A673 (cell line): ENCODE results near the gene ACKR1. TPM values are rescaled to one million over a fixed set of nuclear protein-coding genes. Genes with fewer than 3 reads are reported as not detected.

ENCODE experiments used
- BruUV-seq: library from RNA; stranded (reverse); fragments of 400-500 nt; replicated peaks from 2 replicates; lab custom pipeline; 2021; lab: Mats Ljungman, UMichigan
- CTCF ChIA-PET: fragments of 300-600 bp; sonication (Branson Sonifier 250); formaldehyde crosslinking; loops from one replicate; lab custom pipeline; 2022; ENCODE audit warnings: antibody characterized with exemption; lab: Charles Lee
- POLR2A ChIA-PET: fragments of 300-600 bp; sonication (Branson Sonifier 250); formaldehyde crosslinking; loops from one replicate; lab custom pipeline; 2022; ENCODE audit warnings: antibody characterized with exemption; ENCODE audit not compliant: low non-redundant PET; lab: Charles Lee
- DNase-seq: peaks from one replicate; pipeline ENCODE4 v3.0.0-alpha.2; 2015; ENCODE audit warnings: low spot score
- H3K27ac ChIP-seq: fragments of 200-600 bp; sonication (generic); 2 replicates; pipeline ENCODE4 v1.5.1; 2016; ENCODE audit warnings: mixed run types, low read depth, mild to moderate bottlenecking, mixed read lengths, antibody characterized with exemption, low read length; ENCODE audit not compliant: poor library complexity, severe bottlenecking
- H3K27me3 ChIP-seq: fragments of 200-600 bp; sonication (generic); replicated peaks from 2 replicates; pipeline ENCODE4 v1.6.1; 2017; ENCODE audit warnings: mixed run types, low read depth, mild to moderate bottlenecking, mixed read lengths, antibody characterized with exemption, low read length; ENCODE audit not compliant: insufficient read depth, poor library complexity
- H3K36me3 ChIP-seq: fragments of 200-600 bp; sonication (generic); 2 replicates; pipeline ENCODE4 v1.6.1; 2016; ENCODE audit warnings: mixed run types, mild to moderate bottlenecking, mixed read lengths, antibody characterized with exemption, low read length; ENCODE audit not compliant: insufficient read depth, poor library complexity, severe bottlenecking
- H3K4me1 ChIP-seq: fragments of 200-600 bp; sonication (generic); 2 replicates; pipeline ENCODE4 v1.6.1; 2017; ENCODE audit warnings: mixed run types, mild to moderate bottlenecking, mixed read lengths, antibody characterized with exemption, low read length; ENCODE audit not compliant: insufficient read depth, poor library complexity, severe bottlenecking
- H3K4me3 ChIP-seq: fragments of 200-600 bp; sonication (generic); 2 replicates; pipeline ENCODE4 v1.5.1; 2016; ENCODE audit warnings: low read depth, mixed run types, mild to moderate bottlenecking, mixed read lengths, low read length; ENCODE audit not compliant: poor library complexity, severe bottlenecking
- H3K9me3 ChIP-seq: fragments of 200-600 bp; sonication (generic); 2 replicates; pipeline ENCODE4 v1.6.1; 2016; ENCODE audit warnings: mixed run types, low read depth, mild to moderate bottlenecking, mixed read lengths, antibody characterized with exemption, low read length; ENCODE audit not compliant: poor library complexity, severe bottlenecking
- CTCF ChIP-seq: fragments of 300-800, 200-600 bp; sonication (generic); conservative IDR thresholded peaks from 2 replicates; pipeline ENCODE4 v1.5.1; 2017; ENCODE audit warnings: low read depth, mild to moderate bottlenecking, antibody characterized with exemption, low read length, moderate library complexity, mixed read lengths
- EZH2 ChIP-seq: fragments of 200-600 bp; sonication (generic); IDR thresholded peaks from 2 replicates; pipeline ENCODE4 v1.6.1; 2017; ENCODE audit warnings: borderline replicate concordance, low read depth, mild to moderate bottlenecking, mixed read lengths, antibody characterized with exemption, low read length; ENCODE audit not compliant: poor library complexity, severe bottlenecking
- intact Hi-C: fragments of 100-400 bp; cut with micrococcal nuclease; formaldehyde crosslinking; loops from one replicate; pipeline ENCODE4 v1.10.0; 2022; ENCODE audit not compliant: unreplicated experiment
- total RNA-seq: library from RNA; stranded (reverse); gene quantifications from 2 replicates; pipeline ENCODE4 v1.2.3, GENCODE V29; 2021

The ACKR1 gene
- total RNA-seq, 1 experiment from 2014 or later, result not detected

DNA sequence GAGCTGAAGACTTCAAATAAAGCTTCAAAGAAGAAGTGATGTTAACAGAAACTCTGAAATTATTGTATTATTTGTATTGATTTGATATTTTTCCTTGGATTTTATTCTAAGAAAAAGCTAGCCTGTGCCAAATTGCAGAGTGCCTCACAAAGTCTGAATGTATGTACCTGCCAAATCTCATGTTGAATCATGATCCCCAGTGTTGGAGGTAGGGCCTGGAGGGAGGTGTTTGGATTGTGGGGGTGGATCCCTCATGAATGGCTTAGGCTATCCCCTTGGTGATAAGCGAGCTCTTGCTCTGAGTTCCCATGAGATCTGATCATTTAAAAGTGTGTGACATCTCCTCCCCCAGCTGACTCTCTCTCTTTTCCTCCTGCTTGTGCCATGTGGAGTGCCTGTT is 43.6 kb downstream of the ACKR1 start:
- BruUV-seq, result no TSS peak

GRCh38 chr1:159250638-159251216 is 46.1 kb downstream of the ACKR1 start:
- no peaks in the 10 kb centered on the region for H3K36me3 ChIP-seq
- no peak overlapping the region for H3K4me3 ChIP-seq
- H3K4me1 ChIP-seq, result no peaks in the 10 kb centered on the region
- ChIA-PET POLR2A (no interaction called here), CTCF (no interaction called here)
- H3K27ac ChIP-seq, result no peak overlapping the region
- intact Hi-C loops, result no loop called here
- no TSS peak for BruUV-seq
- H3K27me3 ChIP-seq, result peaks cover 16% of the 10 kb centered on the region
- H3K9me3 ChIP-seq, result no peaks in the 10 kb centered on the region
- peak; percentile 3 for DNase-seq
- TF ChIP-seq EZH2 (no peak), CTCF (no peak)

More for the DNA sequence above, 43.6 kb downstream of the ACKR1 start:
- no peaks in the 10 kb centered on the region for H3K36me3 ChIP-seq
- POLR2A ChIA-PET, result no interaction called here
- H3K9me3 ChIP-seq, result no peaks in the 10 kb centered on the region
- CTCF ChIA-PET, result no interaction called here
- TF ChIP-seq CTCF (no peak), EZH2 (no peak)
- no peak overlapping the region for H3K4me3 ChIP-seq
- peaks cover 22% of the 10 kb centered on the region for H3K27me3 ChIP-seq
- intact Hi-C loops, result no loop called here
- DNase-seq, result no peak
- H3K27ac ChIP-seq, result no peak overlapping the region
- no peaks in the 10 kb centered on the region for H3K4me1 ChIP-seq

Other genes with a start within 250 kb of the ACKR1 start
- 68.1 and 87.4 TPM in 2 replicates for gene IFI16, start 195.0 kb upstream of the ACKR1 start, total RNA-seq
- not detected in 2 replicates for gene AIM2, start 128.1 kb upstream of the ACKR1 start, total RNA-seq
- not detected in 2 replicates for gene CADM3, start 33.3 kb upstream of the ACKR1 start, total RNA-seq
- gene FCER1A, start 97.5 kb downstream of the ACKR1 start, total RNA-seq, result not detected in 2 replicates
- not detected in 2 replicates for gene OR10J4, start 227.3 kb downstream of the ACKR1 start, total RNA-seq
- gene OR10J1, start 234.8 kb downstream of the ACKR1 start, total RNA-seq, result not detected in 2 replicates